CD14-positive monocyte (primary cell): ENCODE data around the gene TXNDC11. TPM values are rescaled to one million over a fixed set of nuclear protein-coding genes. Genes with fewer than 3 reads are reported as not detected.

Experiments used
- DNase-seq, 3 donors: peaks; one replicate each; pipeline ENCODE4 v3.0.0-alpha.2; 2011 to 2022
- H2AFZ ChIP-seq: 2 replicates; pipeline ENCODE4 v1.6.0; 2012; ENCODE audit warnings: mild to moderate bottlenecking, low read depth, low read length, inconsistent platforms; ENCODE audit not compliant: insufficient read depth, poor library complexity, severe bottlenecking
- H3K27ac ChIP-seq, 2 donors: 1 replicate in 1 of 2; 2 replicates in 1 of 2; pipeline ENCODE4 v1.5.1; 2012 to 2013; ENCODE audit warnings: low read length in 2 of 2, control low read depth in 1 of 2, inconsistent platforms in 1 of 2, low read depth in 1 of 2, mild to moderate bottlenecking in 1 of 2
- H3K27me3 ChIP-seq, 2 donors: one replicate each; pipeline versions ENCODE4 v1.6.0 to v1.6.1; 2011 to 2013; ENCODE audit warnings: low read length in 2 of 2; ENCODE audit not compliant: control insufficient read depth in 2 of 2, insufficient read depth in 2 of 2
- H3K36me3 ChIP-seq, 2 donors: replicated peaks in 1 of 2; 1 replicate in 1 of 2; 2 replicates in 1 of 2; pipeline versions ENCODE4 v1.5.1 to v1.6.1; 2012 to 2013; ENCODE audit warnings: low read length in 2 of 2, control low read depth in 1 of 2, inconsistent platforms in 1 of 2, mild to moderate bottlenecking in 1 of 2; ENCODE audit not compliant: insufficient read depth in 2 of 2, control insufficient read depth in 1 of 2
- H3K4me1 ChIP-seq, 2 donors: 1 replicate in 1 of 2; 2 replicates in 1 of 2; pipeline versions ENCODE4 v1.5.1 to v1.6.1; 2012 to 2013; ENCODE audit warnings: low read length in 2 of 2, control low read depth in 1 of 2, inconsistent platforms in 1 of 2, mild to moderate bottlenecking in 1 of 2, moderate library complexity in 1 of 2; ENCODE audit not compliant: insufficient read depth in 2 of 2, control insufficient read depth in 1 of 2
- H3K4me2 ChIP-seq: replicated peaks from 2 replicates; pipeline ENCODE3; 2012; ENCODE audit warnings: low read length, moderate library complexity, mild to moderate bottlenecking; ENCODE audit not compliant: poor library complexity, severe bottlenecking; ENCODE audit errors: extremely low read depth
- H3K4me3 ChIP-seq, 3 experiments: fragments of 200-600 bp in 1 of 3; sonication (generic) in 1 of 3; replicated peaks in 1 of 3; 1 replicate in 2 of 3; 2 replicates in 1 of 3; pipeline ENCODE4 v1.5.1; 2011 to 2013; ENCODE audit warnings: low read length in 3 of 3, mild to moderate bottlenecking in 3 of 3, control low read depth in 2 of 3, low read depth in 2 of 3, inconsistent platforms in 1 of 3, moderate library complexity in 1 of 3
- H3K79me2 ChIP-seq: 2 replicates; pipeline ENCODE4 v1.6.0; 2012; ENCODE audit warnings: mild to moderate bottlenecking, control low read depth, inconsistent platforms, low read length, moderate library complexity; ENCODE audit not compliant: insufficient read depth
- H3K9ac ChIP-seq: 2 replicates; pipeline ENCODE4 v1.6.0; 2017; ENCODE audit warnings: low read length, mild to moderate bottlenecking; ENCODE audit not compliant: insufficient read depth, poor library complexity, severe bottlenecking
- H3K9me3 ChIP-seq, 2 donors: replicated peaks in 1 of 2; 1 replicate in 1 of 2; 2 replicates in 1 of 2; pipeline versions ENCODE4 v1.5.1 to v1.6.1; 2012 to 2013; ENCODE audit warnings: low read length in 2 of 2, control low read depth in 1 of 2; ENCODE audit not compliant: control insufficient read depth in 1 of 2, insufficient read depth in 1 of 2
- H4K20me1 ChIP-seq: 2 replicates; pipeline ENCODE4 v1.6.0; 2012; ENCODE audit warnings: mild to moderate bottlenecking, low read length, control low read depth, moderate library complexity; ENCODE audit not compliant: insufficient read depth
- H3K27ac Mint-ChIP-seq, 7 donors: one replicate each; pipeline ENCODE4 v1.8.0; 2020; ENCODE audit warnings: mild to moderate bottlenecking in 7 of 7, mixed read lengths in 7 of 7, moderate library complexity in 6 of 7, inconsistent platforms in 2 of 7
- H3K27me3 Mint-ChIP-seq, 3 donors: one replicate each; pipeline ENCODE4 v1.8.0; 2021 to 2022; ENCODE audit warnings: low read depth in 3 of 3, mild to moderate bottlenecking in 3 of 3, mixed read lengths in 3 of 3, moderate library complexity in 3 of 3, inconsistent platforms in 1 of 3
- H3K36me3 Mint-ChIP-seq, 2 donors: one replicate each; pipeline ENCODE4 v1.8.0; 2020; ENCODE audit warnings: mixed read lengths in 2 of 2, inconsistent platforms in 1 of 2, mild to moderate bottlenecking in 1 of 2
- H3K4me1 Mint-ChIP-seq: one replicate; pipeline ENCODE4 v1.8.0; 2020; ENCODE audit warnings: mild to moderate bottlenecking, mixed read lengths
- H3K4me3 Mint-ChIP-seq, 2 donors: one replicate each; pipeline ENCODE4 v1.8.0; 2020; ENCODE audit warnings: mild to moderate bottlenecking in 2 of 2, mixed read lengths in 2 of 2, moderate library complexity in 1 of 2
- H3K9me3 Mint-ChIP-seq, 7 donors: one replicate each; pipeline ENCODE4 v1.8.0; 2020 to 2022; ENCODE audit warnings: mixed read lengths in 7 of 7, mild to moderate bottlenecking in 6 of 7, moderate library complexity in 6 of 7, inconsistent platforms in 2 of 7
- WGBS: methylation state at CpG from one replicate; pipeline ENCODE4 v1.1.5; 2013; ENCODE audit warnings: missing lambda C conversion rate; ENCODE audit not compliant: insufficient coverage; 5-methylcytosine and 5-hydroxymethylcytosine counted together
- intact Hi-C, 2 donors: fragments of 100-400 bp; cut with micrococcal nuclease; formaldehyde crosslinking; loops; one replicate each; pipeline versions ENCODE4 v1.15.0 to v1.15.1; 2023
- polyA plus RNA-seq, 3 donors: library from polyadenylated mRNA; depleted of rRNA in 1 of 3; unstranded in 2 of 3; stranded (reverse) in 1 of 3; fragments of 300-500 nt in 2 of 3; fragments of >200 nt in 1 of 3; fragmentation: Illumina TruSeq in 2 of 3; gene quantifications; 1 replicate in 2 of 3; 2 replicates in 1 of 3; pipeline ENCODE4 v1.2.3, GENCODE V29; 2012 to 2021
- TF ChIP-seq, protein P1 (sequence below): fragments of 200-600 bp; IDR thresholded peaks from one replicate; pipeline ENCODE4 v1.8.0; 2022; ENCODE audit warnings: antibody characterized with exemption, mild to moderate bottlenecking

The TXNDC11 gene
- polyA plus RNA-seq, 3 donors: 32.9 to 60.0 (median 40.6) TPM

DNA sequence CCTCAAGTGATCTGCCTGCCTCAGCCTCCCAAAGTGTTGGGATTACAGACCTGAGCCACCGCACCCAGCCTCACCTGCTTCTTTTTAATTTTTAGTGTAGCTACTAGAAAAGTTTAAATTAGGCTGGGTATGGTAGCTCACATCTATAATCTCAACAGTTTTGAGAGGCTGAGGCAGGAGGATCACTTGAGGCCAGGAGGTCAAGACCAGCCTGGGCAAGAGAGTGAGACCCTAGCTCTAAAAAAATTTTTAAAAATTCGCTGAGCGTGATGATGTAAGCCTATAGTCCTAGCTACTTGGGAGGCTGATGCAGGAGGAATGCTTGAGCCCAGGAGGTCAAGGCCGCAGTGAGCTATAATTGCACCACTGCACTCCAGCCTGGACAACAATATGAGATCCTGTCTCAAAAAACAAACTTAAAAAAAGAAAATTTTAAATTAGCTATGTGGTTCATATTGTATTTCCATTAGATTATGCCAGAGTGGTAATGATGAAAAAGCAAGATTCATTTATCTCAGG, 34.9 kb downstream of the TXNDC11 start:
- H3K27me3 Mint-ChIP-seq: peaks cover 0 to 2% (median 0%) of the 10 kb centered on the region in 3 donors
- Histone ChIP-seq H3K27ac (no peak overlapping the region), H3K4me1 (no peaks in the 10 kb centered on the region), H3K27me3 (no peaks in the 10 kb centered on the region), H4K20me1 (peaks cover 46% of the 10 kb centered on the region), H2AFZ (no peak overlapping the region), H3K4me2 (no peak overlapping the region), H3K79me2 (peaks cover 44% of the 10 kb centered on the region), H3K4me3 (no peak overlapping the region), H3K36me3 (peaks cover 51 to 97% of the 10 kb centered on the region in 2 donors), H3K9me3 (no peaks in the 10 kb centered on the region), H3K9ac (no peak overlapping the region)
- TF ChIP-seq, protein P1, sequence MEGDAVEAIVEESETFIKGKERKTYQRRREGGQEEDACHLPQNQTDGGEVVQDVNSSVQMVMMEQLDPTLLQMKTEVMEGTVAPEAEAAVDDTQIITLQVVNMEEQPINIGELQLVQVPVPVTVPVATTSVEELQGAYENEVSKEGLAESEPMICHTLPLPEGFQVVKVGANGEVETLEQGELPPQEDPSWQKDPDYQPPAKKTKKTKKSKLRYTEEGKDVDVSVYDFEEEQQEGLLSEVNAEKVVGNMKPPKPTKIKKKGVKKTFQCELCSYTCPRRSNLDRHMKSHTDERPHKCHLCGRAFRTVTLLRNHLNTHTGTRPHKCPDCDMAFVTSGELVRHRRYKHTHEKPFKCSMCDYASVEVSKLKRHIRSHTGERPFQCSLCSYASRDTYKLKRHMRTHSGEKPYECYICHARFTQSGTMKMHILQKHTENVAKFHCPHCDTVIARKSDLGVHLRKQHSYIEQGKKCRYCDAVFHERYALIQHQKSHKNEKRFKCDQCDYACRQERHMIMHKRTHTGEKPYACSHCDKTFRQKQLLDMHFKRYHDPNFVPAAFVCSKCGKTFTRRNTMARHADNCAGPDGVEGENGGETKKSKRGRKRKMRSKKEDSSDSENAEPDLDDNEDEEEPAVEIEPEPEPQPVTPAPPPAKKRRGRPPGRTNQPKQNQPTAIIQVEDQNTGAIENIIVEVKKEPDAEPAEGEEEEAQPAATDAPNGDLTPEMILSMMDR: no peak
- no peak overlapping the region for H3K4me3 Mint-ChIP-seq
- 92% methylated on average over 2 of the region's 4 CpGs for WGBS
- H3K27ac Mint-ChIP-seq: no peak overlapping the region
- H3K9me3 Mint-ChIP-seq: no peaks in the 10 kb centered on the region
- H3K4me1 Mint-ChIP-seq: no peaks in the 10 kb centered on the region
- intact Hi-C loops: no loop called here
- peaks cover 71 to 83% of the 10 kb centered on the region in 2 donors for H3K36me3 Mint-ChIP-seq
- DNase-seq: no peak

DNA sequence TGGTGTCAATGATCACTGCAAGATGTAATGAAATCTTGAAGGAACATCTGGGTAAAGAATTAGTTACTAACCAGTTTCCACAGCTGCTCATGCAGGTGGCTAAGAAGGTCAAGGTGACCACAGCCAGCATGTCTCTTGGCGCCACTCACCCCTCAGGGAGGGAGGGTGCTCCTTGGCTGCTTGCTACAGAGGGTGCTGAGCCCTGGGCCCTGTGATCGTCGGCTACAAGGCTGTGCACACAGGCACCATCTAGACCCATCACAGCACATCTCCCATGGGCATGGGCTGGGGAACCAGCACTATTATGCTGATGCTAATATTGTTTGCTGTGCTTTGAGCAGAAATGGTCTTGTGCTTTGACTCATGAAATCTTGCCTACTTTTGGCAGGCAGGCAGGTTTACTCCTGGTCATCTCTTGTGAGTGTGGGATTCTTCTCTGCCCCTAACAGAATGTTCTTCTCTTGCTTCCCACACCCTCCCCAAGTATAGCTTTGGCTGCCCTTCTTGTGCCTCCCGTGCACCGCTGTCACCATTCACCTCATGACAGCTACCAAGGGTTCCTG, 36.4 kb downstream of the TXNDC11 start:
- H3K4me1 ChIP-seq: peaks cover under 1 to 4% of the 10 kb centered on the region in 2 donors
- H3K27ac ChIP-seq: no peak overlapping the region
- intact Hi-C loops: no loop called here
- Mint-ChIP-seq H3K4me1 (peaks cover 4% of the 10 kb centered on the region), H3K4me3 (no peak overlapping the region), H3K27ac (no peak overlapping the region), H3K27me3 (no peaks in the 10 kb centered on the region), H3K36me3 (peaks cover 66 to 81% of the 10 kb centered on the region in 2 donors), H3K9me3 (no peaks in the 10 kb centered on the region)
- peaks cover 35% of the 10 kb centered on the region for H3K79me2 ChIP-seq
- no peaks in the 10 kb centered on the region for H3K9me3 ChIP-seq
- WGBS: 93% methylated on average over 3 of the region's 5 CpGs
- no peak overlapping the region for H3K9ac ChIP-seq
- no peak overlapping the region for H2AFZ ChIP-seq
- H3K36me3 ChIP-seq: peaks cover 41 to 89% of the 10 kb centered on the region in 2 donors
- H3K27me3 ChIP-seq: no peaks in the 10 kb centered on the region
- H3K4me3 ChIP-seq: no peak overlapping the region
- TF ChIP-seq, protein P1: no peak
- no peak overlapping the region for H3K4me2 ChIP-seq
- DNase-seq: no peak
- peaks cover 36% of the 10 kb centered on the region for H4K20me1 ChIP-seq
